ENCODE data around the gene TRERF1. TPM values are rescaled to one million over a fixed set of nuclear protein-coding genes. Genes with fewer than 3 reads are reported as not detected.

Gene TRERF1
- total RNA-seq, 4 donors from 2014 or later = 1.6 to 4.1 (median 2.6) TPM

GRCh38 chr6:42383421-42384205 is 68.1 kb downstream of the TRERF1 start:
- DNase-seq = no peak
- 83 to 89% methylated on average over 6 of the region's 6 CpGs for WGBS, 2 donors
- Histone ChIP-seq H3K36me3 (no peaks in the 10 kb centered on the region), H3K4me3 (replicated peaks in 1 of 3) (no peak overlapping the region), H3K9me3 (no peaks in the 10 kb centered on the region), H3K4me1 (no peaks in the 10 kb centered on the region), H3K27me3 (no peaks in the 10 kb centered on the region), H3K27ac (no peak overlapping the region)
- TF ChIP-seq CTCF (IDR thresholded peaks at IDR 0.05) = no peak
- TF ChIP-seq POLR2A (IDR thresholded peaks at IDR 0.05) = no peak
- intact Hi-C loops (cut with DNase I) = no loop called here

- intact Hi-C loops (cut with DNase I) = no loop called here
- Histone ChIP-seq H3K27me3 (no peaks in the 10 kb centered on the region), H3K9me3 (no peaks in the 10 kb centered on the region), H3K4me1 (no peaks in the 10 kb centered on the region), H3K27ac (no peak overlapping the region), H3K4me3 (replicated peaks in 1 of 3) (no peak overlapping the region), H3K36me3 (no peaks in the 10 kb centered on the region)
- TF ChIP-seq POLR2A (IDR thresholded peaks at IDR 0.05) (no peak), CTCF (IDR thresholded peaks at IDR 0.05) (no peak)
- WGBS, 2 donors = 89 to 100% methylated on average over 3 of the region's 3 CpGs
- no peak for DNase-seq
Observed at GRCh38 chr6:42381850-42382249, 69.9 kb downstream of the TRERF1 start.

- Histone ChIP-seq H3K27ac (no peak overlapping the region), H3K4me1 (no peaks in the 10 kb centered on the region), H3K36me3 (no peaks in the 10 kb centered on the region), H3K9me3 (no peaks in the 10 kb centered on the region), H3K4me3 (replicated peaks in 1 of 3) (no peak overlapping the region), H3K27me3 (no peaks in the 10 kb centered on the region)
- 79 to 84% methylated on average over 4 of the region's 4 CpGs for WGBS, 2 donors
- TF ChIP-seq CTCF (IDR thresholded peaks at IDR 0.05) (no peak), POLR2A (IDR thresholded peaks at IDR 0.05) (no peak)
- no peak for DNase-seq
- intact Hi-C loops (cut with DNase I) = no loop called here
Observed at GRCh38 chr6:42380228-42380979, 71.3 kb downstream of the TRERF1 start.

GRCh38 chr6:42378536-42378935 is 73.2 kb downstream of the TRERF1 start:
- TF ChIP-seq CTCF (IDR thresholded peaks at IDR 0.05) (no peak), POLR2A (IDR thresholded peaks at IDR 0.05) (no peak)
- Histone ChIP-seq H3K4me1 (no peaks in the 10 kb centered on the region), H3K4me3 (replicated peaks in 1 of 3) (no peak overlapping the region), H3K27ac (no peak overlapping the region), H3K36me3 (no peaks in the 10 kb centered on the region), H3K27me3 (no peaks in the 10 kb centered on the region), H3K9me3 (no peaks in the 10 kb centered on the region)
- WGBS, 2 donors = 91 to 92% methylated on average over 3 of the region's 3 CpGs
- intact Hi-C loops (cut with DNase I) = no loop called here
- no peak for DNase-seq

- DNase-seq = no peak
- Histone ChIP-seq H3K9me3 (no peaks in the 10 kb centered on the region), H3K4me3 (replicated peaks in 1 of 3) (no peak overlapping the region), H3K27me3 (no peaks in the 10 kb centered on the region), H3K4me1 (no peaks in the 10 kb centered on the region), H3K36me3 (no peaks in the 10 kb centered on the region), H3K27ac (no peak overlapping the region)
- TF ChIP-seq POLR2A (IDR thresholded peaks at IDR 0.05) = no peak
- no peak for TF ChIP-seq CTCF (IDR thresholded peaks at IDR 0.05)
- intact Hi-C loops (cut with DNase I) = no loop called here
- 90 to 91% methylated on average over 5 of the region's 5 CpGs for WGBS, 2 donors
Observed at GRCh38 chr6:42378125-42378524, 73.6 kb downstream of the TRERF1 start.

All from thyroid gland (tissue), 4 donors.